ENCODE measurements around the gene NR0B2. TPM values are rescaled to one million over a fixed set of nuclear protein-coding genes. Genes with fewer than 3 reads are reported as not detected.

Gene NR0B2
- total and polyA plus RNA-seq, 2 of the 13 experiments (the other 11 are each of a cell fraction or from before 2014, with no cell fraction given), result 72.5 to 133 TPM

- TF ChIP-seq PRMT3 (CRISPR knock-in tag; IDR thresholded peaks at IDR 0.05; ENCODE audit: borderline replicate concordance, low read depth) (no peak), IRF1 (CRISPR knock-in tag; IDR thresholded peaks at IDR 0.05; ENCODE audit: low read depth) (no peak), GATA4 (IDR thresholded peaks at IDR 0.05; ENCODE audit: borderline replicate concordance, low read depth) (peak; percentile 45; the same call in 1 of the 2 replicates), ZNF790 (CRISPR knock-in tag; IDR thresholded peaks at IDR 0.05; ENCODE audit: borderline replicate concordance) (0 out of 2 replicates have a peak, but pooled peaks have one; percentile 53), ZZZ3 (CRISPR knock-in tag; IDR thresholded peaks at IDR 0.05; ENCODE audit: borderline replicate concordance) (peak; percentile 87; the same call in 1 of the 2 replicates), MEIS1 (CRISPR knock-in tag; IDR thresholded peaks at IDR 0.05; ENCODE audit: borderline replicate concordance) (peak; percentile 94), ZMAT5 (CRISPR knock-in tag; IDR thresholded peaks at IDR 0.05; ENCODE audit: borderline replicate concordance, low read depth) (no peak), ZNF780A (CRISPR knock-in tag; IDR thresholded peaks at IDR 0.05) (peak; percentile 36; the same call in 1 of the 2 replicates), RXRA (CRISPR knock-in tag; IDR thresholded peaks at IDR 0.05) (peak; percentile 77), NFYC (CRISPR knock-in tag; IDR thresholded peaks at IDR 0.05) (no peak), ZNF558 (CRISPR knock-in tag; IDR thresholded peaks at IDR 0.05; ENCODE audit: borderline replicate concordance) (0 out of 2 replicates have a peak, but pooled peaks have one; percentile 73), ZNF367 (CRISPR knock-in tag; IDR thresholded peaks at IDR 0.05; ENCODE audit: borderline replicate concordance) (no peak), NR3C1 (CRISPR knock-in tag; IDR thresholded peaks at IDR 0.05) (no peak), ZFX (CRISPR knock-in tag; IDR thresholded peaks at IDR 0.05; ENCODE audit: low read depth) (peak; percentile 98)
- TF ChIP-seq, protein P1, sequence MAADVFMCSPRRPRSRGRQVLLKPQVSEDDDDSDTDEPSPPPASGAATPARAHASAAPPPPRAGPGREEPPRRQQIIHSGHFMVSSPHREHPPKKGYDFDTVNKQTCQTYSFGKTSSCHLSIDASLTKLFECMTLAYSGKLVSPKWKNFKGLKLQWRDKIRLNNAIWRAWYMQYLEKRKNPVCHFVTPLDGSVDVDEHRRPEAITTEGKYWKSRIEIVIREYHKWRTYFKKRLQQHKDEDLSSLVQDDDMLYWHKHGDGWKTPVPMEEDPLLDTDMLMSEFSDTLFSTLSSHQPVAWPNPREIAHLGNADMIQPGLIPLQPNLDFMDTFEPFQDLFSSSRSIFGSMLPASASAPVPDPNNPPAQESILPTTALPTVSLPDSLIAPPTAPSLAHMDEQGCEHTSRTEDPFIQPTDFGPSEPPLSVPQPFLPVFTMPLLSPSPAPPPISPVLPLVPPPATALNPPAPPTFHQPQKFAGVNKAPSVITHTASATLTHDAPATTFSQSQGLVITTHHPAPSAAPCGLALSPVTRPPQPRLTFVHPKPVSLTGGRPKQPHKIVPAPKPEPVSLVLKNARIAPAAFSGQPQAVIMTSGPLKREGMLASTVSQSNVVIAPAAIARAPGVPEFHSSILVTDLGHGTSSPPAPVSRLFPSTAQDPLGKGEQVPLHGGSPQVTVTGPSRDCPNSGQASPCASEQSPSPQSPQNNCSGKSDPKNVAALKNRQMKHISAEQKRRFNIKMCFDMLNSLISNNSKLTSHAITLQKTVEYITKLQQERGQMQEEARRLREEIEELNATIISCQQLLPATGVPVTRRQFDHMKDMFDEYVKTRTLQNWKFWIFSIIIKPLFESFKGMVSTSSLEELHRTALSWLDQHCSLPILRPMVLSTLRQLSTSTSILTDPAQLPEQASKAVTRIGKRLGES (CRISPR knock-in tag; IDR thresholded peaks at IDR 0.05; ENCODE audit: borderline replicate concordance), result no peak
- TF ChIP-seq, protein P2, sequence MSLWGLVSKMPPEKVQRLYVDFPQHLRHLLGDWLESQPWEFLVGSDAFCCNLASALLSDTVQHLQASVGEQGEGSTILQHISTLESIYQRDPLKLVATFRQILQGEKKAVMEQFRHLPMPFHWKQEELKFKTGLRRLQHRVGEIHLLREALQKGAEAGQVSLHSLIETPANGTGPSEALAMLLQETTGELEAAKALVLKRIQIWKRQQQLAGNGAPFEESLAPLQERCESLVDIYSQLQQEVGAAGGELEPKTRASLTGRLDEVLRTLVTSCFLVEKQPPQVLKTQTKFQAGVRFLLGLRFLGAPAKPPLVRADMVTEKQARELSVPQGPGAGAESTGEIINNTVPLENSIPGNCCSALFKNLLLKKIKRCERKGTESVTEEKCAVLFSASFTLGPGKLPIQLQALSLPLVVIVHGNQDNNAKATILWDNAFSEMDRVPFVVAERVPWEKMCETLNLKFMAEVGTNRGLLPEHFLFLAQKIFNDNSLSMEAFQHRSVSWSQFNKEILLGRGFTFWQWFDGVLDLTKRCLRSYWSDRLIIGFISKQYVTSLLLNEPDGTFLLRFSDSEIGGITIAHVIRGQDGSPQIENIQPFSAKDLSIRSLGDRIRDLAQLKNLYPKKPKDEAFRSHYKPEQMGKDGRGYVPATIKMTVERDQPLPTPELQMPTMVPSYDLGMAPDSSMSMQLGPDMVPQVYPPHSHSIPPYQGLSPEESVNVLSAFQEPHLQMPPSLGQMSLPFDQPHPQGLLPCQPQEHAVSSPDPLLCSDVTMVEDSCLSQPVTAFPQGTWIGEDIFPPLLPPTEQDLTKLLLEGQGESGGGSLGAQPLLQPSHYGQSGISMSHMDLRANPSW (CRISPR knock-in tag; IDR thresholded peaks at IDR 0.05; ENCODE audit: borderline replicate concordance), result peak; percentile 76; the same call in 1 of the 2 replicates
- TF ChIP-seq, protein P3, sequence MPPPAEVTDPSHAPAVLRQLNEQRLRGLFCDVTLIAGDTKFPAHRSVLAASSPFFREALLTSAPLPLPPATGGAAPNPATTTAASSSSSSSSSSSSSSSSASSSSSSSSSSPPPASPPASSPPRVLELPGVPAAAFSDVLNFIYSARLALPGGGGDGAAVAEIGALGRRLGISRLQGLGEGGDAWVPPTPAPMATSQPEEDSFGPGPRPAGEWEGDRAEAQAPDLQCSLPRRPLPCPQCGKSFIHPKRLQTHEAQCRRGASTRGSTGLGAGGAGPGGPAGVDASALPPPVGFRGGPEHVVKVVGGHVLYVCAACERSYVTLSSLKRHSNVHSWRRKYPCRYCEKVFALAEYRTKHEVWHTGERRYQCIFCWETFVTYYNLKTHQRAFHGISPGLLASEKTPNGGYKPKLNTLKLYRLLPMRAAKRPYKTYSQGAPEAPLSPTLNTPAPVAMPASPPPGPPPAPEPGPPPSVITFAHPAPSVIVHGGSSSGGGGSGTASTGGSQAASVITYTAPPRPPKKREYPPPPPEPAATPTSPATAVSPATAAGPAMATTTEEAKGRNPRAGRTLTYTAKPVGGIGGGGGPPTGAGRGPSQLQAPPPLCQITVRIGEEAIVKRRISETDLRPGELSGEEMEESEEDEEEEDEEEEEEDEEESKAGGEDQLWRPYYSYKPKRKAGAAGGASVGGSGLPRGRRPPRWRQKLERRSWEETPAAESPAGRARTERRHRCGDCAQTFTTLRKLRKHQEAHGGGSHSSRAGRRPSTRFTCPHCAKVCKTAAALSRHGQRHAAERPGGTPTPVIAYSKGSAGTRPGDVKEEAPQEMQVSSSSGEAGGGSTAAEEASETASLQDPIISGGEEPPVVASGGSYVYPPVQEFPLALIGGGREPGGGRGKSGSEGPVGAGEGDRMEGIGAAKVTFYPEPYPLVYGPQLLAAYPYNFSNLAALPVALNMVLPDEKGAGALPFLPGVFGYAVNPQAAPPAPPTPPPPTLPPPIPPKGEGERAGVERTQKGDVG (CRISPR knock-in tag; IDR thresholded peaks at IDR 0.05; ENCODE audit: borderline replicate concordance), result no peak
Observed at GRCh38 chr1:26889551-26890466, 24.0 kb downstream of the NR0B2 start, which contains the start of gene GPN2 (continued).

Measured in HepG2 (cell line).